SK-N-SH treated with all-trans-retinoic acid at 6 μM for 48 hours (cell line): ENCODE results near the gene SUCO.

ENCODE experiments used
- ESRRG ChIP-seq: fragments of 250-450 bp; sonication (Bioruptor Pico); IDR thresholded peaks from 2 replicates; pipeline ENCODE4 v1.6.1; 2021; ENCODE audit warnings: mild to moderate bottlenecking
- OSR1 ChIP-seq: fragments of 250-450 bp; sonication (Bioruptor Pico); IDR thresholded peaks from 2 replicates; pipeline ENCODE4 v1.8.0; 2022; ENCODE audit warnings: moderate library complexity, mild to moderate bottlenecking, inconsistent platforms
- PPARA ChIP-seq: fragments of 250-450 bp; sonication (Bioruptor Pico); IDR thresholded peaks from 2 replicates; pipeline ENCODE4 v1.5.0; 2020; ENCODE audit warnings: mild to moderate bottlenecking, borderline replicate concordance
- SNAI2 ChIP-seq: fragments of 250-450 bp; sonication (Bioruptor Pico); IDR thresholded peaks from 2 replicates; pipeline ENCODE4 v1.5.0; 2020; ENCODE audit warnings: mild to moderate bottlenecking, moderate library complexity
- TF ChIP-seq, protein P1 (sequence below): fragments of 250-450 bp; sonication (Bioruptor Pico); IDR thresholded peaks from 2 replicates; pipeline ENCODE4 v1.5.1; 2020; ENCODE audit warnings: low read depth, mild to moderate bottlenecking, moderate library complexity
- TF ChIP-seq, protein P2 (sequence below): fragments of 250-450 bp; sonication (Bioruptor Pico); IDR thresholded peaks from 2 replicates; pipeline ENCODE4 v1.5.0; 2020; ENCODE audit warnings: mild to moderate bottlenecking, moderate library complexity
- TF ChIP-seq, protein P3 (sequence below): fragments of 250-450 bp; sonication (Bioruptor Pico); IDR thresholded peaks from 2 replicates; pipeline ENCODE4 v1.5.1; 2021; ENCODE audit warnings: mild to moderate bottlenecking, moderate library complexity

DNA sequence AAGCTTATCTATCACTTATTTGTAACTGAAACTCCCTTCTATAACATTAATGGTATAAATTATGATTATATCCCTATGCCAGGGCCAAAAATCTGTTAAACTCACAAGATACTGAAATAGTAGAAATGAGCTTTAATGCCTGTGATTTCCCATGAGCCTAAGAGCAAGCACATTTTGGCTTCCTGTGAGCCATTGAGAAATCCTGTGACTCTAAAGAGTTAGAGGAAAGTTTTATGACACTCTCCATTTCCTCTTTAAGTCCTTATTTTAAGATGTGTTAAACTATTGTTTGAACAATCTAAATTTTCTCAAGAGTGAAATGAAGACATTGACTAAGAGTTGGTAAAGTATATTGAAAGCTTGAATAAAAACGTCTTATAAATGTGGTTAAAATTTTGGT, 45.6 kb downstream of the SUCO start:
- TF ChIP-seq PPARA (no peak), SNAI2 (no peak), ESRRG (CRISPR knock-in tag) (no peak), OSR1 (CRISPR knock-in tag) (no peak)
- TF ChIP-seq, protein P1, sequence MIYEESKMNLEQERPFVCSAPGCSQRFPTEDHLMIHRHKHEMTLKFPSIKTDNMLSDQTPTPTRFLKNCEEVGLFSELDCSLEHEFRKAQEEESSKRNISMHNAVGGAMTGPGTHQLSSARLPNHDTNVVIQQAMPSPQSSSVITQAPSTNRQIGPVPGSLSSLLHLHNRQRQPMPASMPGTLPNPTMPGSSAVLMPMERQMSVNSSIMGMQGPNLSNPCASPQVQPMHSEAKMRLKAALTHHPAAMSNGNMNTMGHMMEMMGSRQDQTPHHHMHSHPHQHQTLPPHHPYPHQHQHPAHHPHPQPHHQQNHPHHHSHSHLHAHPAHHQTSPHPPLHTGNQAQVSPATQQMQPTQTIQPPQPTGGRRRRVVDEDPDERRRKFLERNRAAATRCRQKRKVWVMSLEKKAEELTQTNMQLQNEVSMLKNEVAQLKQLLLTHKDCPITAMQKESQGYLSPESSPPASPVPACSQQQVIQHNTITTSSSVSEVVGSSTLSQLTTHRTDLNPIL (CRISPR knock-in tag), result no peak
- TF ChIP-seq, protein P2, sequence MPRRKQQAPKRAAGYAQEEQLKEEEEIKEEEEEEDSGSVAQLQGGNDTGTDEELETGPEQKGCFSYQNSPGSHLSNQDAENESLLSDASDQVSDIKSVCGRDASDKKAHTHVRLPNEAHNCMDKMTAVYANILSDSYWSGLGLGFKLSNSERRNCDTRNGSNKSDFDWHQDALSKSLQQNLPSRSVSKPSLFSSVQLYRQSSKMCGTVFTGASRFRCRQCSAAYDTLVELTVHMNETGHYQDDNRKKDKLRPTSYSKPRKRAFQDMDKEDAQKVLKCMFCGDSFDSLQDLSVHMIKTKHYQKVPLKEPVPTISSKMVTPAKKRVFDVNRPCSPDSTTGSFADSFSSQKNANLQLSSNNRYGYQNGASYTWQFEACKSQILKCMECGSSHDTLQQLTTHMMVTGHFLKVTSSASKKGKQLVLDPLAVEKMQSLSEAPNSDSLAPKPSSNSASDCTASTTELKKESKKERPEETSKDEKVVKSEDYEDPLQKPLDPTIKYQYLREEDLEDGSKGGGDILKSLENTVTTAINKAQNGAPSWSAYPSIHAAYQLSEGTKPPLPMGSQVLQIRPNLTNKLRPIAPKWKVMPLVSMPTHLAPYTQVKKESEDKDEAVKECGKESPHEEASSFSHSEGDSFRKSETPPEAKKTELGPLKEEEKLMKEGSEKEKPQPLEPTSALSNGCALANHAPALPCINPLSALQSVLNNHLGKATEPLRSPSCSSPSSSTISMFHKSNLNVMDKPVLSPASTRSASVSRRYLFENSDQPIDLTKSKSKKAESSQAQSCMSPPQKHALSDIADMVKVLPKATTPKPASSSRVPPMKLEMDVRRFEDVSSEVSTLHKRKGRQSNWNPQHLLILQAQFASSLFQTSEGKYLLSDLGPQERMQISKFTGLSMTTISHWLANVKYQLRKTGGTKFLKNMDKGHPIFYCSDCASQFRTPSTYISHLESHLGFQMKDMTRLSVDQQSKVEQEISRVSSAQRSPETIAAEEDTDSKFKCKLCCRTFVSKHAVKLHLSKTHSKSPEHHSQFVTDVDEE (CRISPR knock-in tag), result no peak
- TF ChIP-seq, protein P3, sequence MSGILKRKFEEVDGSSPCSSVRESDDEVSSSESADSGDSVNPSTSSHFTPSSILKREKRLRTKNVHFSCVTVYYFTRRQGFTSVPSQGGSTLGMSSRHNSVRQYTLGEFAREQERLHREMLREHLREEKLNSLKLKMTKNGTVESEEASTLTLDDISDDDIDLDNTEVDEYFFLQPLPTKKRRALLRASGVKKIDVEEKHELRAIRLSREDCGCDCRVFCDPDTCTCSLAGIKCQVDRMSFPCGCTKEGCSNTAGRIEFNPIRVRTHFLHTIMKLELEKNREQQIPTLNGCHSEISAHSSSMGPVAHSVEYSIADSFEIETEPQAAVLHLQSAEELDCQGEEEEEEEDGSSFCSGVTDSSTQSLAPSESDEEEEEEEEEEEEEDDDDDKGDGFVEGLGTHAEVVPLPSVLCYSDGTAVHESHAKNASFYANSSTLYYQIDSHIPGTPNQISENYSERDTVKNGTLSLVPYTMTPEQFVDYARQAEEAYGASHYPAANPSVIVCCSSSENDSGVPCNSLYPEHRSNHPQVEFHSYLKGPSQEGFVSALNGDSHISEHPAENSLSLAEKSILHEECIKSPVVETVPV, result no peak
